Mucosa of rectum (tissue), 2 donors: Measurements from ENCODE around the gene MR1.
A peak's percentile ranks its signal among the peaks of the same experiment; 100 is the strongest.
"Not testable (repeated sequence)": the region's sequence is repeated elsewhere in the genome, so short reads cannot be mapped to it uniquely, and the experiment has no call there.

Experiments used
- H3K27ac ChIP-seq, 2 donors: one replicate each; pipeline ENCODE4 v1.7.0; 2013; ENCODE audit warnings: inconsistent platforms in 2 of 2, low read depth in 2 of 2, low read length in 2 of 2
- H3K27me3 ChIP-seq, 2 donors: one replicate each; pipeline ENCODE4 v1.7.0; 2013; ENCODE audit warnings: low read length in 2 of 2; ENCODE audit not compliant: control insufficient read depth in 2 of 2, insufficient read depth in 2 of 2
- H3K36me3 ChIP-seq, 2 donors: one replicate each; pipeline ENCODE4 v1.7.0; 2013; ENCODE audit warnings: low read length in 2 of 2; ENCODE audit not compliant: control insufficient read depth in 2 of 2, insufficient read depth in 2 of 2
- H3K4me1 ChIP-seq, 2 donors: one replicate each; pipeline ENCODE4 v1.7.0; 2013; ENCODE audit warnings: low read length in 2 of 2, mild to moderate bottlenecking in 1 of 2; ENCODE audit not compliant: control insufficient read depth in 2 of 2, insufficient read depth in 2 of 2
- H3K4me3 ChIP-seq, 2 donors: one replicate each; pipeline ENCODE4 v1.7.0; 2013; ENCODE audit warnings: low read length in 2 of 2
- H3K9ac ChIP-seq, 2 donors: one replicate each; pipeline ENCODE4 v1.7.0; 2013; ENCODE audit warnings: low read length in 2 of 2, low read depth in 1 of 2, mild to moderate bottlenecking in 1 of 2
- H3K9me3 ChIP-seq, 2 donors: one replicate each; pipeline ENCODE4 v1.7.0; 2013; ENCODE audit warnings: low read length in 2 of 2; ENCODE audit not compliant: control insufficient read depth in 2 of 2
- donor health status: healthy.
- donor health status: Normal muscosa, but diverticular disease.

Gene MR1

GRCh38 chr1:181044449-181044966 is 10.7 kb downstream of the MR1 start:
- Histone ChIP-seq H3K36me3 (no peaks in the 10 kb centered on the region), H3K4me3 (no peak overlapping the region), H3K9me3 (no peaks in the 10 kb centered on the region), H3K4me1 (peaks cover 13 to 19% of the 10 kb centered on the region in 2 donors), H3K27me3 (no peaks in the 10 kb centered on the region), H3K27ac (peak overlapping the region in 1 of 2 donors; percentile 14), H3K9ac (no peak overlapping the region)

- H3K27ac ChIP-seq = not testable (repeated sequence)
These were observed 12.2 kb downstream of the MR1 start for GRCh38 chr1:181045946-181046345.

GRCh38 chr1:181049378-181049777 is 15.6 kb downstream of the MR1 start:
- Histone ChIP-seq H3K27me3 (no peaks in the 10 kb centered on the region), H3K9me3 (no peaks in the 10 kb centered on the region), H3K4me3 (no peak overlapping the region), H3K27ac (no peak overlapping the region), H3K4me1 (peaks cover 3 to 4% of the 10 kb centered on the region in 2 donors), H3K9ac (no peak overlapping the region), H3K36me3 (no peaks in the 10 kb centered on the region)

More at GRCh38 chr1:181045946-181046345, 12.2 kb downstream of the MR1 start:
- not testable (repeated sequence) for H3K9ac ChIP-seq, H3K4me3 ChIP-seq, H3K27me3 ChIP-seq, H3K9me3 ChIP-seq, H3K36me3 ChIP-seq
- peaks cover 13 to 19% of the 10 kb centered on the region in 2 donors for H3K4me1 ChIP-seq

GRCh38 chr1:181050922-181051321 is 17.1 kb downstream of the MR1 start:
- Histone ChIP-seq H3K4me1 (no peaks in the 10 kb centered on the region), H3K4me3 (no peak overlapping the region), H3K9ac (no peak overlapping the region), H3K27me3 (no peaks in the 10 kb centered on the region), H3K36me3 (no peaks in the 10 kb centered on the region), H3K27ac (no peak overlapping the region), H3K9me3 (no peaks in the 10 kb centered on the region)

- H3K36me3 ChIP-seq = no peaks in the 10 kb centered on the region
- no peaks in the 10 kb centered on the region for H3K4me1 ChIP-seq
- H3K27ac ChIP-seq = no peak overlapping the region
- H3K4me3 ChIP-seq = no peak overlapping the region
- no peak overlapping the region for H3K9ac ChIP-seq
- no peaks in the 10 kb centered on the region for H3K27me3 ChIP-seq
- peaks cover 2 to 3% of the 10 kb centered on the region in 2 donors for H3K9me3 ChIP-seq
These were observed 22.8 kb downstream of the MR1 start for GRCh38 chr1:181056560-181056959.

GRCh38 chr1:181057079-181057478 is 23.3 kb downstream of the MR1 start:
- peaks cover 2 to 3% of the 10 kb centered on the region in 2 donors for H3K9me3 ChIP-seq
- no peak overlapping the region for H3K4me3 ChIP-seq
- no peaks in the 10 kb centered on the region for H3K4me1 ChIP-seq
- H3K9ac ChIP-seq = no peak overlapping the region
- H3K36me3 ChIP-seq = no peaks in the 10 kb centered on the region
- H3K27ac ChIP-seq = no peak overlapping the region
- H3K27me3 ChIP-seq = no peaks in the 10 kb centered on the region

GRCh38 chr1:181059435-181059834 is 25.7 kb downstream of the MR1 start:
- Histone ChIP-seq H3K27ac (no peak overlapping the region), H3K9ac (no peak overlapping the region), H3K27me3 (no peaks in the 10 kb centered on the region), H3K4me1 (peaks cover 0 to 3% of the 10 kb centered on the region in 2 donors), H3K36me3 (no peaks in the 10 kb centered on the region), H3K4me3 (no peak overlapping the region), H3K9me3 (peaks cover 2 to 3% of the 10 kb centered on the region in 2 donors)

GRCh38 chr1:181060066-181060465 is 26.3 kb downstream of the MR1 start:
- Histone ChIP-seq H3K27ac (no peak overlapping the region), H3K36me3 (no peaks in the 10 kb centered on the region), H3K4me3 (no peak overlapping the region), H3K9ac (no peak overlapping the region), H3K27me3 (no peaks in the 10 kb centered on the region), H3K4me1 (peaks cover 0 to 3% of the 10 kb centered on the region in 2 donors), H3K9me3 (peaks cover 2 to 3% of the 10 kb centered on the region in 2 donors)

GRCh38 chr1:181060947-181061346 is 27.2 kb downstream of the MR1 start:
- H3K36me3 ChIP-seq, H3K27ac ChIP-seq, H3K27me3 ChIP-seq, H3K9me3 ChIP-seq, H3K4me1 ChIP-seq, H3K4me3 ChIP-seq, H3K9ac ChIP-seq: not testable (repeated sequence)

GRCh38 chr1:181061487-181061886 is 27.7 kb downstream of the MR1 start:
- no peaks in the 10 kb centered on the region for H3K36me3 ChIP-seq
- no peak overlapping the region for H3K27ac ChIP-seq
- no peak overlapping the region for H3K4me3 ChIP-seq
- no peaks in the 10 kb centered on the region for H3K27me3 ChIP-seq
- H3K9ac ChIP-seq = no peak overlapping the region
- H3K4me1 ChIP-seq = peaks cover 0 to 3% of the 10 kb centered on the region in 2 donors
- peaks cover 2 to 3% of the 10 kb centered on the region in 2 donors for H3K9me3 ChIP-seq
